ENCODE data around the gene STK32B. TPM values are rescaled to one million over a fixed set of nuclear protein-coding genes. Genes with fewer than 3 reads are reported as not detected.
"Not testable (repeated sequence)": the region's sequence is repeated elsewhere in the genome, so short reads cannot be mapped to it uniquely, and the experiment has no call there.

STK32B gene
- total and polyA plus RNA-seq, 8 donors, result 0.90 to 5.1 (median 3.3) TPM

- intact Hi-C loops (cut with DNase I), result no loop called here
- Histone ChIP-seq H3K4me3 (no peak overlapping the region), H3K36me3 (no peaks in the 10 kb centered on the region), H3K9me3 (peaks cover 0 to 2% of the 10 kb centered on the region in 2 donors), H3K27ac (no peak overlapping the region), H3K4me1 (no peaks in the 10 kb centered on the region), H3K27me3 (no peaks in the 10 kb centered on the region)
- no peak for TF ChIP-seq CTCF (IDR thresholded peaks at IDR 0.05)
- DNase-seq, result no peak
- ATAC-seq, result no peak
Observed at GRCh38 chr4:5166377-5166776, 115.1 kb downstream of the STK32B start.

- TF ChIP-seq CTCF (IDR thresholded peaks at IDR 0.05), result no peak
- DNase-seq (no peak), ATAC-seq (no peak)
- Histone ChIP-seq H3K4me1 (no peaks in the 10 kb centered on the region), H3K4me3 (no peak overlapping the region), H3K36me3 (no peaks in the 10 kb centered on the region), H3K27ac (no peak overlapping the region), H3K9me3 (peaks cover 0 to 2% of the 10 kb centered on the region in 2 donors), H3K27me3 (no peaks in the 10 kb centered on the region)
- intact Hi-C loops (cut with DNase I), result no loop called here
Observed at GRCh38 chr4:5168891-5169290, 117.6 kb downstream of the STK32B start.

- H3K4me3 ChIP-seq; H3K4me1 ChIP-seq; H3K27ac ChIP-seq; H3K36me3 ChIP-seq; ATAC-seq; H3K9me3 ChIP-seq; intact Hi-C loops (cut with DNase I); H3K27me3 ChIP-seq; DNase-seq: not testable (repeated sequence)
Observed at GRCh38 chr4:5175836-5176235, 124.6 kb downstream of the STK32B start.

- intact Hi-C loops (cut with DNase I), result no loop called here
- Histone ChIP-seq H3K4me1 (no peaks in the 10 kb centered on the region), H3K27ac (no peak overlapping the region), H3K27me3 (no peaks in the 10 kb centered on the region), H3K9me3 (no peaks in the 10 kb centered on the region), H3K36me3 (no peaks in the 10 kb centered on the region), H3K4me3 (no peak overlapping the region)
- ATAC-seq, result no peak
- no peak for TF ChIP-seq CTCF (IDR thresholded peaks at IDR 0.05)
- no peak for DNase-seq
Observed at GRCh38 chr4:5184606-5185005, 133.3 kb downstream of the STK32B start.

- no peak for TF ChIP-seq CTCF (IDR thresholded peaks at IDR 0.05)
- H3K4me3 ChIP-seq, result no peak overlapping the region
Observed at GRCh38 chr4:5185551-5185950, 134.3 kb downstream of the STK32B start.

GRCh38 chr4:5186271-5187064, 135.2 kb downstream of the STK32B start:
- DNase-seq (peak in 1 of 4 donors; percentile 16), ATAC-seq (no peak)
- H3K4me1 ChIP-seq, result no peaks in the 10 kb centered on the region
- H3K4me3 ChIP-seq, result no peak overlapping the region
- no peak for TF ChIP-seq CTCF (IDR thresholded peaks at IDR 0.05)
- H3K27ac ChIP-seq, result no peak overlapping the region
- H3K36me3 ChIP-seq, result no peaks in the 10 kb centered on the region
- no peaks in the 10 kb centered on the region for H3K27me3 ChIP-seq
- no peaks in the 10 kb centered on the region for H3K9me3 ChIP-seq
- intact Hi-C loops (cut with DNase I), result no loop called here

More at GRCh38 chr4:5185551-5185950, 134.3 kb downstream of the STK32B start:
- H3K4me1 ChIP-seq, result no peaks in the 10 kb centered on the region
- intact Hi-C loops (cut with DNase I), result no loop called here
- no peaks in the 10 kb centered on the region for H3K9me3 ChIP-seq
- H3K27me3 ChIP-seq, result no peaks in the 10 kb centered on the region
- no peaks in the 10 kb centered on the region for H3K36me3 ChIP-seq
- no peak overlapping the region for H3K27ac ChIP-seq
- ATAC-seq (no peak), DNase-seq (no peak)

Measured in left lung (tissue), 10 donors.